IMR-90 (cell line): ENCODE measurements around the gene CYB5RL. TPM values are rescaled to one million over a fixed set of nuclear protein-coding genes. Genes with fewer than 3 reads are reported as not detected.

Experiments
- ATAC-seq: fragments of 200-7000 bp; cut with Tn5 transposase; 2 replicates; pipeline ENCODE4 v1.9.1; 2020; ENCODE audit warnings: low read depth, mild to moderate bottlenecking, moderate library complexity
- BruUV-seq: library from RNA; stranded (reverse); fragments of 400-500 nt; replicated peaks from 2 replicates; lab custom pipeline; 2021; lab: Mats Ljungman, UMichigan
- CTCF ChIA-PET: fragments of 300-600 bp; formaldehyde crosslinking; extraction: SDS; loops from one replicate; lab custom pipeline; 2021; ENCODE audit warnings: antibody characterized with exemption; lab: Yijun Ruan, JAX
- POLR2A ChIA-PET: fragments of 300-600 bp; sonication (Branson Sonifier 250); formaldehyde crosslinking; loops from one replicate; lab custom pipeline; 2022; ENCODE audit warnings: antibody characterized with exemption; ENCODE audit not compliant: unreplicated experiment; lab: Charles Lee
- DNase-seq: peaks from one replicate; pipeline ENCODE4 v3.0.0; 2013
- H2AFZ ChIP-seq: replicated peaks from 2 replicates; pipeline ENCODE3; 2013; ENCODE audit warnings: low read length, mild to moderate bottlenecking; ENCODE audit not compliant: poor library complexity
- H2AK5ac ChIP-seq: 2 replicates; pipeline ENCODE4 v1.6.1; 2013; ENCODE audit warnings: low read depth, low read length, inconsistent platforms
- H2AK9ac ChIP-seq: replicated peaks from 2 replicates; pipeline ENCODE3; 2013; ENCODE audit warnings: mild to moderate bottlenecking, low read depth, low read length, moderate library complexity; ENCODE audit not compliant: poor library complexity
- H2BK120ac ChIP-seq: 2 replicates; pipeline ENCODE4 v1.6.1; 2013; ENCODE audit warnings: low read depth, low read length, inconsistent platforms
- H2BK15ac ChIP-seq: 3 replicates; pipeline ENCODE4 v1.6.1; 2013; ENCODE audit warnings: low read depth, low read length, inconsistent platforms
- H2BK20ac ChIP-seq: 2 replicates; pipeline ENCODE4 v1.6.1; 2013; ENCODE audit warnings: low read depth, mild to moderate bottlenecking, inconsistent platforms, low read length, moderate library complexity
- H2BK5ac ChIP-seq: 2 replicates; pipeline ENCODE4 v1.6.1; 2013; ENCODE audit warnings: mild to moderate bottlenecking, low read depth, low read length, inconsistent platforms; ENCODE audit not compliant: poor library complexity, severe bottlenecking
- H3K14ac ChIP-seq: replicated peaks from 2 replicates; pipeline ENCODE4 v1.6.1; 2013; ENCODE audit warnings: low read depth, low read length, inconsistent platforms
- H3K18ac ChIP-seq: 2 replicates; pipeline ENCODE4 v1.6.1; 2013; ENCODE audit warnings: low read depth, low read length, control low read depth
- H3K23ac ChIP-seq: 2 replicates; pipeline ENCODE4 v1.6.1; 2013; ENCODE audit warnings: low read depth, low read length, inconsistent platforms
- H3K27ac ChIP-seq: 2 replicates; pipeline ENCODE4 v1.5.1; 2013; ENCODE audit warnings: mild to moderate bottlenecking, control low read depth, low read length; ENCODE audit not compliant: insufficient read depth
- H3K27me3 ChIP-seq: 2 replicates; pipeline ENCODE4 v1.6.1; 2013; ENCODE audit warnings: low read length; ENCODE audit not compliant: control insufficient read depth, insufficient read depth
- H3K36me3 ChIP-seq: 2 replicates; pipeline ENCODE4 v1.6.1; 2013; ENCODE audit warnings: low read length, mixed read lengths; ENCODE audit not compliant: control insufficient read depth, insufficient read depth
- H3K4ac ChIP-seq: 2 replicates; pipeline ENCODE4 v1.6.1; 2013; ENCODE audit warnings: low read depth, low read length, inconsistent platforms
- H3K4me1 ChIP-seq: 2 replicates; pipeline ENCODE4 v1.6.1; 2013; ENCODE audit warnings: low read length, mixed read lengths; ENCODE audit not compliant: control insufficient read depth, insufficient read depth
- H3K4me2 ChIP-seq: 2 replicates; pipeline ENCODE4 v1.6.1; 2013; ENCODE audit warnings: low read depth, mild to moderate bottlenecking, control low read depth, low read length, moderate library complexity
- H3K4me3 ChIP-seq: 2 replicates; pipeline ENCODE4 v1.5.1; 2013; ENCODE audit warnings: low read depth, mild to moderate bottlenecking, control low read depth, low read length, moderate library complexity; ENCODE audit not compliant: insufficient read depth
- H3K56ac ChIP-seq: 2 replicates; pipeline ENCODE4 v1.6.1; 2013; ENCODE audit warnings: low read length, inconsistent platforms; ENCODE audit not compliant: insufficient read depth; ENCODE audit errors: extremely low read depth
- H3K79me1 ChIP-seq, 2 experiments: 2 replicates each; pipeline ENCODE4 v1.6.1; 2013; ENCODE audit warnings: low read length in 2 of 2, inconsistent platforms in 1 of 2, low read depth in 1 of 2
- H3K9ac ChIP-seq: 2 replicates; pipeline ENCODE4 v1.6.1; 2013; ENCODE audit warnings: low read depth, low read length, control low read depth
- H3K9me1 ChIP-seq: 2 replicates; pipeline ENCODE4 v1.6.1; 2013; ENCODE audit warnings: low read length, inconsistent platforms; ENCODE audit not compliant: insufficient read depth
- H3K9me3 ChIP-seq: 2 replicates; pipeline ENCODE4 v1.6.1; 2013; ENCODE audit warnings: low read length; ENCODE audit not compliant: control insufficient read depth, insufficient read depth
- H4K20me1 ChIP-seq: 2 replicates; pipeline ENCODE4 v1.6.1; 2013; ENCODE audit warnings: low read length, inconsistent platforms; ENCODE audit not compliant: insufficient read depth
- H4K5ac ChIP-seq: 2 replicates; pipeline ENCODE4 v1.6.1; 2013; ENCODE audit warnings: mild to moderate bottlenecking, low read depth, low read length, control low read depth
- H4K8ac ChIP-seq, 2 experiments: 2 replicates each; pipeline ENCODE4 v1.6.1; 2013; ENCODE audit warnings: low read depth in 2 of 2, low read length in 2 of 2, control low read depth in 1 of 2, inconsistent platforms in 1 of 2
- H4K91ac ChIP-seq: 2 replicates; pipeline ENCODE4 v1.6.1; 2013; ENCODE audit warnings: low read depth, low read length, inconsistent platforms; ENCODE audit not compliant: insufficient read depth
- MAFK ChIP-seq: IDR thresholded peaks from 2 replicates; pipeline ENCODE4 v1.6.1; 2012; ENCODE audit warnings: low read depth, low read length, improper control_type of control experiment
- MAZ ChIP-seq: IDR thresholded peaks from 2 replicates; pipeline ENCODE4 v1.6.1; 2012; ENCODE audit warnings: low read depth, mild to moderate bottlenecking, low read length, improper control_type of control experiment, moderate library complexity, borderline replicate concordance
- MXI1 ChIP-seq: IDR thresholded peaks from 2 replicates; pipeline ENCODE4 v1.6.1; 2012; ENCODE audit warnings: low read depth, mild to moderate bottlenecking, low read length, moderate library complexity, borderline replicate concordance
- POLR2A ChIP-seq: IDR thresholded peaks from 2 replicates; pipeline ENCODE4 v1.6.1; 2012; ENCODE audit warnings: mild to moderate bottlenecking, low read depth, low read length
- RCOR1 ChIP-seq: IDR thresholded peaks from 2 replicates; pipeline ENCODE4 v1.6.1; 2012; ENCODE audit warnings: mild to moderate bottlenecking, low read length, improper control_type of control experiment; ENCODE audit not compliant: insufficient replicate concordance
- RFX5 ChIP-seq: IDR thresholded peaks from 2 replicates; pipeline ENCODE4 v1.8.0; 2012; ENCODE audit warnings: low read depth, mild to moderate bottlenecking, low read length, moderate library complexity
- SMC3 ChIP-seq: fragments of 150-350 bp; IDR thresholded peaks from 2 replicates; pipeline ENCODE4 v1.6.1; 2016; ENCODE audit warnings: low read depth, mild to moderate bottlenecking, antibody characterized with exemption, low read length, moderate library complexity
- WGBS, 2 experiments: methylation state at CpG; one replicate each; pipeline versions ENCODE4 v1.1.5 to v1.1.7; 2013; ENCODE audit warnings: missing lambda C conversion rate in 2 of 2; ENCODE audit not compliant: insufficient read length in 1 of 2; ENCODE audit errors: extremely low coverage in 2 of 2; 5-methylcytosine and 5-hydroxymethylcytosine counted together
- dilution Hi-C: fragments of 300-500 bp; cut with HindIII; formaldehyde crosslinking; loops from one replicate; pipeline ENCODE4 v1.14.3; 2018; ENCODE audit warnings: low sequenced_read_pairs; ENCODE audit not compliant: unreplicated experiment
- in situ Hi-C: fragments of 300-500 bp; cut with MboI; formaldehyde crosslinking; loops from 3 replicates; pipeline ENCODE4 v1.14.3; 2019; ENCODE audit warnings: low sequenced_read_pairs, inconsistent platforms, mixed read lengths
- intact Hi-C: fragments of 100-400 bp; cut with micrococcal nuclease; formaldehyde crosslinking; loops from 2 replicates; pipeline ENCODE4 v1.10.0; 2022
- polyA plus RNA-seq, 3 experiments: library from polyadenylated mRNA; depleted of rRNA; stranded (reverse); fragments of >200 nt; gene quantifications; 2 replicates each; pipeline ENCODE4 v1.2.3, GENCODE V29; 2012; ENCODE audit warnings: low replicate concordance in 1 of 3
- total RNA-seq: library from RNA; depleted of rRNA; stranded (reverse); fragments of >200 nt; gene quantifications from 2 replicates; pipeline ENCODE4 v1.2.3, GENCODE V29; 2012
- TF ChIP-seq, protein P1 (sequence below): fragments of 150-350 bp; IDR thresholded peaks from 2 replicates; pipeline ENCODE4 v1.6.1; 2016; ENCODE audit warnings: low read depth, mild to moderate bottlenecking, low read length, moderate library complexity, borderline replicate concordance
- TF ChIP-seq, protein P2 (sequence below): conservative IDR thresholded peaks from 2 replicates; pipeline ENCODE4 v1.5.1; 2012; ENCODE audit warnings: mild to moderate bottlenecking, low read depth, low read length, improper control_type of control experiment

The CYB5RL gene
- total and polyA plus RNA-seq, 2 of the 4 experiments (the other 2 are of a cell fraction): 3.8 to 4.3 TPM

DNA sequence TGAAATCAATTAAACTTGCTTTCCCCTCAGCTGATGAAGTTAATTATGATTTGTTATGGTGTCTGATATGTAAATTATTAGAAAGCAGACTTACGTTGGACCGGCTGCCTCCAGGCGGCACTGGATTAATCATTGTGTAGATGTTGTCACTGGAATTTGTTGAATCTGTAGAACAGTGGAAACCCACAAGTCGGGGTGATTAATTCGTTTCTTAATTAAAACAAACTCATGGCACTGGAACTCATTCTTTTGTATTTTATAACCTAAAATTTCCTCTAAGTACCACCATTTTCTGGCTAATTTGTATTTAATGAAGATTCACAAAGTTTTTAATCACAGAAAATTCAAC lies 39.2 kb upstream of the CYB5RL start:
- ATAC-seq (no peak), DNase-seq (no peak)
- Histone ChIP-seq H3K27me3 (no peaks in the 10 kb centered on the region), H3K9ac (no peak overlapping the region), H3K36me3 (peaks cover 61% of the 10 kb centered on the region), H2AK9ac (no peak overlapping the region), H3K27ac (no peak overlapping the region), H3K4me2 (no peak overlapping the region), H2BK20ac (no peak overlapping the region), H3K4ac (no peak overlapping the region), H3K9me1 (peaks cover 8% of the 10 kb centered on the region; the same call in 1 of the 2 replicates), H4K20me1 (no peaks in the 10 kb centered on the region), H3K9me3 (no peaks in the 10 kb centered on the region), H3K4me3 (no peak overlapping the region), H2BK120ac (no peak overlapping the region), H2BK5ac (no peak overlapping the region), H3K56ac (no peak overlapping the region), H3K79me1 (peaks cover 4% of the 10 kb centered on the region in 2 experiments; a peak in 2 of 4 replicates), H2BK15ac (no peak overlapping the region), H3K4me1 (no peaks in the 10 kb centered on the region), H4K5ac (no peak overlapping the region), H4K8ac (no peak overlapping the region), H3K23ac (no peak overlapping the region), H2AK5ac (no peak overlapping the region), H2AFZ (no peak overlapping the region), H3K14ac (no peak overlapping the region), H4K91ac (no peak overlapping the region), H3K18ac (no peak overlapping the region)
- dilution Hi-C loops (no loop called here), intact Hi-C loops (no loop called here), in situ Hi-C loops (no loop called here)
- no TSS peak for BruUV-seq
- POLR2A ChIA-PET: no interaction called here
- no CpG with 5 or more reads among the region's 5 CpGs for whole genome bisulfite sequencing, 2 experiments
- CTCF ChIA-PET: no interaction called here
- no peak for TF ChIP-seq MXI1
- TF ChIP-seq, protein P1, sequence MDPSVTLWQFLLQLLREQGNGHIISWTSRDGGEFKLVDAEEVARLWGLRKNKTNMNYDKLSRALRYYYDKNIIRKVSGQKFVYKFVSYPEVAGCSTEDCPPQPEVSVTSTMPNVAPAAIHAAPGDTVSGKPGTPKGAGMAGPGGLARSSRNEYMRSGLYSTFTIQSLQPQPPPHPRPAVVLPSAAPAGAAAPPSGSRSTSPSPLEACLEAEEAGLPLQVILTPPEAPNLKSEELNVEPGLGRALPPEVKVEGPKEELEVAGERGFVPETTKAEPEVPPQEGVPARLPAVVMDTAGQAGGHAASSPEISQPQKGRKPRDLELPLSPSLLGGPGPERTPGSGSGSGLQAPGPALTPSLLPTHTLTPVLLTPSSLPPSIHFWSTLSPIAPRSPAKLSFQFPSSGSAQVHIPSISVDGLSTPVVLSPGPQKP: no peak
- no peak for TF ChIP-seq POLR2A
- TF ChIP-seq SMC3: no peak
- TF ChIP-seq MAZ: no peak
- TF ChIP-seq MAFK: no peak
- TF ChIP-seq RCOR1: no peak
- no peak for TF ChIP-seq RFX5
- TF ChIP-seq, protein P2, sequence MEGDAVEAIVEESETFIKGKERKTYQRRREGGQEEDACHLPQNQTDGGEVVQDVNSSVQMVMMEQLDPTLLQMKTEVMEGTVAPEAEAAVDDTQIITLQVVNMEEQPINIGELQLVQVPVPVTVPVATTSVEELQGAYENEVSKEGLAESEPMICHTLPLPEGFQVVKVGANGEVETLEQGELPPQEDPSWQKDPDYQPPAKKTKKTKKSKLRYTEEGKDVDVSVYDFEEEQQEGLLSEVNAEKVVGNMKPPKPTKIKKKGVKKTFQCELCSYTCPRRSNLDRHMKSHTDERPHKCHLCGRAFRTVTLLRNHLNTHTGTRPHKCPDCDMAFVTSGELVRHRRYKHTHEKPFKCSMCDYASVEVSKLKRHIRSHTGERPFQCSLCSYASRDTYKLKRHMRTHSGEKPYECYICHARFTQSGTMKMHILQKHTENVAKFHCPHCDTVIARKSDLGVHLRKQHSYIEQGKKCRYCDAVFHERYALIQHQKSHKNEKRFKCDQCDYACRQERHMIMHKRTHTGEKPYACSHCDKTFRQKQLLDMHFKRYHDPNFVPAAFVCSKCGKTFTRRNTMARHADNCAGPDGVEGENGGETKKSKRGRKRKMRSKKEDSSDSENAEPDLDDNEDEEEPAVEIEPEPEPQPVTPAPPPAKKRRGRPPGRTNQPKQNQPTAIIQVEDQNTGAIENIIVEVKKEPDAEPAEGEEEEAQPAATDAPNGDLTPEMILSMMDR: no peak
